GM18499 (cell line): ENCODE measurements around the gene RNF135.
"Not testable (repeated sequence)": the region's sequence is repeated elsewhere in the genome, so short reads cannot be mapped to it uniquely, and the experiment has no call there.

Experiments used
- ATAC-seq: cut with Tn5 transposase; IDR thresholded peaks from one replicate; pipeline ENCODE4 v1.9.1; 2021; ENCODE audit warnings: moderate number of reproducible peaks; ENCODE audit not compliant: insufficient read depth, unreplicated experiment

The RNF135 gene

DNA sequence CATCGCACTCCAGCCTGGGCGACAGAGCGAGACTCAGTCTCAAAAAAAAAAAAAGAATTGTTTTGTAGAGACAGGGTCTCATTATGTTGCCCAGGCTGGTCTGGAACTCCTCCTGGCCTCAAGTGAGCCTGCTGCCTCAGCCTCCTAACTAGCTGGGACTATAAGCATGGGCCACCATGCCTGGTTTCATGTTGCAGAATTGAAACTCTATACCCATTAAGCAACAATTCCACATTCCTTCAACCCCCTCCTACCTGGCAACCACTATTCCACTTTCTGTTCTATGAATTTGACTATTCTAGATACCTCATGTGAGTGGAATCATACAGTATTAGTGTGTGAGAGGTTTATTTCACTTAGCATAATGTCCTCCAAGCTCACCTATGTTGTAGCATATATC is 24.5 kb downstream of the RNF135 start:
- ATAC-seq: no peak

- ATAC-seq: no peak
These were observed 25.6 kb downstream of the RNF135 start for GRCh38 chr17:30996486-30996885.

GRCh38 chr17:30997270-30997669 is 26.4 kb downstream of the RNF135 start:
- ATAC-seq: no peak

- ATAC-seq: no peak
These were observed 27.0 kb downstream of the RNF135 start for GRCh38 chr17:30997842-30998241.

- ATAC-seq: no peak
These were observed 31.2 kb downstream of the RNF135 start for GRCh38 chr17:31002047-31002446.

GRCh38 chr17:31003225-31003866 is 32.5 kb downstream of the RNF135 start:
- ATAC-seq: no peak

DNA sequence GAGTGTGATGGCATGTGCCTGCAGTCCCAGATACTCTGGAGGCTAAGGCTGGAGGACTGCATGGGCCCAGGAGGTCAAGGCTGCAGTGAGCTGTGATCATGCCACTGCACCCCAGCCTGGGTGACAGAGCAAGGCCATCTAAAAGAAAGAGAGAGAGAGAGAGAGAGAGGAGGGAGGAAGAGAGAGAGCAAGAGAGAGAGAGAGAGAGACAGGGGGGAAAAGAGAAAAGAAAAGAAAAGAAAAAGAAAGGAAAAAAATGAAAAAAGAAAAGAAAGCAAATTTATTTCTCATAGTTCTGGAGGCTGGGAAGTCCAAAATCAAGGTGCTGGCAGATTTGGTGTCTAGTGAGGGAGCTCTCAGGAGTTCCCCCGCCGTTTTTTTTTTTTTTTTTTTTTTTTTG is 33.3 kb downstream of the RNF135 start:
- no peak for ATAC-seq

DNA sequence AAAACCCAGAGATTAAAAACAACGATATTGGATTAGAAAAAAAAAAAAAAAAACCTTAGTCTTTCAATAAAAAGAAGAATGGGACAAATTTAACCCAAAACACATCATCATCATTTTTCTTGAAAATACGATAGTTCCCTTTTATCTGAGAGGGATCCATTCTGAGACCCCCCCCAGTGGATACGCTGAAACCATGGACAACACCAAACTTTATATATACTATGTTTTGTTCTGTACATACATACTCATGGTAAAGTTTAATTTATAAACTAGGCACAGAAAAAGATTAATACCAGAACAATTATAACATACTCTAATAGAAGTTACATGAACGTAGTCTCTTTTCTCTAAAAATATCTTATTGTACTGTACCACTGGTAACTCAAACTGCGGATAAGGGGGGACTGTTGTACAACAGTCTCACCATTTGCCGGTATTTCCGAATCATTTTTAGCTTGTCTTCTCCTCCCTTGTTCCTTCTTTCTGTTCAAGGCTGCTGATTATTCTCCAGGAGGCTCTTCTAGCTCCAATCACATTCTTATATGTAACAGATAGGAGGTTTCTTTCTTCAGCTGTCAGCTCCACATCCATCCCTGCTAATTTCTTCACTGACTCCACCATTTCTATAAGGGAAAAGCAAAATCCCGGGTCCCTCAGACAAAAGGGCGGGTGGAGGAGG is 37.0 kb downstream of the RNF135 start:
- no peak for ATAC-seq

DNA sequence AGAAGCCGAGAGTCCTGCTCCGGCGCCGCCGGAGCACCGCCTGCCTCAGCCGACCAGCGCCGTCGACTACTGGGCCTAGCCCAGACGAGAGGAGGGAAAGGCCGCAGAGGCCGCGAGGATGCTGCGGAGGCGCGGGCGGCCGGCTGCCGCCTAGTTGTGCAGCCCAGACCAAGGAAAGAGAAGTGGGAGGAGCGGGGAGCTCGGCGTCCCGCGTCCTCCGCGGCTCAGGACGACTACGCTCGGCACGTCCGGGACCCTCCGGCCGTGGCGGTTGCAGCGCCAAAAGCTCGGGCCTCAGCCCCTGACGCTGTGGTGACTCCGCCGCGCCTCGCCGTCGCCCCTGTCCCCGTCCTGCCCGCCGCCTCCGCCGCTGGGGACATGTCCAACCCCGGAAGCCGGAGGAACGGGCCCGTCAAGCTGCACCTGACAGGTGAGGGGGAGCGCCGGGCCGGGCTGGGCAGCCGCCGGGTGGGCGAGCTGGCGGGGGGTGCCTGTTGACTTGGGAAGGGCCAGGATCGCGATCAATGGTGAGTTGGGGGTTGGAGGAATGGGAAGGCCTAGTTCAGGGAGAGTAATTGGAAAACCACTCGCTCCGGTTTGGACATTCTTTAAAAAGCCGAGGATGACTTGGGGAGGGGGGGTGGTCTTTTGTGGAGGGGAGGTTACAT is 37.7 kb downstream of the RNF135 start:
- no peak for ATAC-seq

- ATAC-seq: not testable (repeated sequence)
These were observed 38.3 kb downstream of the RNF135 start for GRCh38 chr17:31009042-31009702.

GRCh38 chr17:31010014-31010413 is 39.2 kb downstream of the RNF135 start:
- ATAC-seq: not testable (repeated sequence)

DNA sequence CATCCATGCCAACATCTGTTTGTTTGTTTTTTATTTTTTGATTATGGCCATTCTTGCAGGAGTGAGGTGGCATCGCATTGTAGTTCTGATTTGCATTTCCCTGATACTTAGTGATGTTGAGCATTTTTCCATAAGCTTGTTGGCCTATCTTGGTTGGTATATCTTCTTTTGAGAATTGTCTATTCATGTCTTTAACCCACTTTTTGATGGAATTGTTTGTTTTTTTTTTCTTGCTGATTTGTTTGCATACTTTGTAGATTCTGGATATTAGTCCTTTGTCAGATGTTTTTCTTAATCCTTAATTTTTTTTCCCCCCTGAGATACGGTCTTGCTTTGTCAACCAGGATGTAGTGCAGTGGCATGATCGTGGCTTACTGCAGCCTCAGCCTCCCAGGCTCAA is 43.0 kb downstream of the RNF135 start:
- no peak for ATAC-seq

- no peak for ATAC-seq
These were observed 44.8 kb downstream of the RNF135 start for GRCh38 chr17:31015639-31016038.

DNA sequence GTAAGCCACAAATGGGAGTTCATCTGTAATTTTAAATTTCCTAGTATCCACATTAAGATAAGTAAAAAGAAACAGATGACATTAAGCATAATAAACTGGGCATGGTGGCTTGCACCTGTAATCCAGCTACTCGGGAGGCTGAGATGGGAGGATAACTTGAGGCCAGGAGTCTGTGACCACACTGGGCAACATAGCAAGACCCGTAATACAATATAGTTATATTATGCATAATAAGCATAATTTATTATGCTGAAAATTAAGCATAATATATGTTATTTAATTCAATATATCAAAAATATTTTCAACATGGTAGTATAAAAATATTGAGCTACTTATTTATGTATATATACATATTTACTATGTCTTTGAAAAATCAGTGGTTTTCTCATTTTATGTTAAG is 48.2 kb downstream of the RNF135 start:
- no peak for ATAC-seq

GRCh38 chr17:31023171-31023570 is 52.3 kb downstream of the RNF135 start:
- not testable (repeated sequence) for ATAC-seq

GRCh38 chr17:31031841-31032240 is 61.0 kb downstream of the RNF135 start:
- ATAC-seq: no peak

GRCh38 chr17:31035611-31036010 is 64.8 kb downstream of the RNF135 start:
- not testable (repeated sequence) for ATAC-seq

DNA sequence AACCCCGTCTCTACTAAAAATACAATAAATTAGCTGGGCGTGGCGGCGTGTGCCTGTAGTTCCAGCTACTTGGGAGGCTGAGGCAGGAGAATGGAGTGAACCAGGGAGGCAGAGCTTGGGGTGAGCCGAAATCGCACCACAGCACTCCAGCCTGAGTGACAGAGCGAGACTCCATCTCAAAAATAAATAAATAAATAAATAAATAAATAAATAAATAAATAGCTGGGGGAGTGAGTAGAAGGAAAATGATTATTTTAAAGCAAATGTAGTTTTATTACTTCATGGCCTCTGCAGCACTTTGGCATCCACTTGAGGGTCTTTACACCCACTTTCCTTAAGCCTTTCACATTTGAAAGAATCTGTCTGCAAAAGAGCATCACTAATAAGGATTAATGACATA is 70.0 kb downstream of the RNF135 start:
- ATAC-seq: not testable (repeated sequence)

DNA sequence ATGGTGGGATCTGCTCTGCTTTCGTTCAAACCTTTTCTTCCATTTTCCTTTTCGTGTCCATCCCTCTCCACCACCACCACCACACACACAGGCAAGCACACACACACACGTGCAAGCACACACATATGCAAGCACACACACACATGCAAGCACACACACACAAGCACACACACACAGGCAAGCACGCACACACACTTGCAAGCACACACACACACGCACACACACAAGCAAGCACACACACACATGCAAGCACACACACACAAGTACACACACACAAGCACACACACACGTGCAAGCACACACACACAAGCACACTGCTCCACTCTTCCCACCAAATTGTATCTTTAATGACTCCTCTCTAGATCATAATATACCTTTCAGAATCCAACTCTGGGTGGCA is 71.5 kb downstream of the RNF135 start:
- ATAC-seq: not testable (repeated sequence)

- not testable (repeated sequence) for ATAC-seq
These were observed 76.1 kb downstream of the RNF135 start for GRCh38 chr17:31046856-31047425.

DNA sequence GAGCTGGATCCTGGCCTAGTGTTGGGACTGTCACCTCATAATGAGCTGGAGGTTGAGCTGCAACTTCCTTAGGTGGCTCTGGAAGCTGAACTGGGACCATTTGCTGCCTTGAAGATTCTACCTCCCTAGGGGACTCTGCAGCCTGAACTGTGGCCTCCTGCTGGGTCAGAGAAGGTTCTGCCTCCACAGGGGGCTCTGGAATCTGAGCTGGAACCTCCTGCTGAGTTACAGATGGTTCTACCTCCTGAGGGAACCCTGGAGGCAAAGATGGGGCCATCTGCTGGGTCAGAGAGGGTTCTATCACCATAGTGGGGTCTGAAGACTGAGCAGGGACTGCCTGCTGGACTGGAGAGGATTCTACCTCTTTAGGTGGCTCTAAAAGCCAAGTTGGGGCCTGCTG is 77.3 kb downstream of the RNF135 start:
- ATAC-seq: no peak
